Activated CD4-positive, alpha-beta T cell treated with anti-CD3 and anti-CD28 coated beads, Interleukin-2, Interleukin-4, amounts not matched to agents 100 ng/mL and 50 ng/mL, durations not matched to agents 16 hours and 8 hours (primary cell): ENCODE measurements around the gene CDCA3.

ENCODE experiments used
- DNase-seq: peaks from one replicate; pipeline ENCODE4 v3.0.0-alpha.2; 2020; ENCODE audit warnings: low spot score

CDCA3 gene

DNA sequence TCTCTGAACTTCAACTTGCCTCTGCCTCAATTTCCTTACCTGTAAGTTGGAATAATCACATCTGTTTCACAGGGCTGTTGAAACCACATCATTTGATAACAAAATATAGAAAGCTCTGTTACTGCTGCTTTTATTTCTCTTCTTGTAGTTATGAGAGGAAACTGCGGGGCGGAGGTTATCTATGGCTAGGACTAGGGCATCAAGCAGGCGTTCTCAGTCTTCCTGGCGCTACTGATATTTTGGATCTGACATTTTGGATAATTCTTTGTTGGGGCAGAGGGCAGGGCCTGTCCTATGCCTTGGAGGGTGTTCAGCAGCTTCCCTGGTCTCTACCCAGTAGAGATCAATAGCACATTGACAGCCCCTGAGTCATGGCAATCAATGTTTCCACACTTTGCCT, 19.0 kb downstream of the CDCA3 start:
- no peak for DNase-seq

DNA sequence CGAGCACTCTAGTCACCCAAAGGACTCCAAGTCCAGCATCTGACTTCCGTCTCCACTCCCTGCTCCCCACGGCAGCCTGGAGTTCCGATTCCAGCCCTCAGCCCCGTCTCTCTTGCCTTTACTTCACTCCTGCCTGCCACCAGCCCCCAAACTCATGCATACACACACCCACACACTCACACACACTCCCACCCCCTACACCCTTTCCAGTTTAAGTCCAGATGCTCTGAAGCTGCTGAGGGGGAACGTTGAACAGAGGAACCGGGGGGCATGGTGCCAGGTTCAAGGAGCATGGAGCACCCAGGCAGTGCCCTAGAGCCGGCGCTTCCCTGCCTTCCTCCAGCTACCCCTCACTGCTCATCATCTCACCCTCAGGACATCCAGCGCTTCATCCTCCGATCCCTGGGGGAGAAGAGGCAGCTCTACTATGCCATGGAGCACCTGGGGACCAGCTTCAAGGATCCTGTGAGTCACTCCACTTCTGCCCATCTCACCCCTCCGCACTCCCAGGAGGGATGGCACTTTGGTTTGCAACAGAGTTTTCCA, 19.6 kb downstream of the CDCA3 start:
- no peak for DNase-seq

DNA sequence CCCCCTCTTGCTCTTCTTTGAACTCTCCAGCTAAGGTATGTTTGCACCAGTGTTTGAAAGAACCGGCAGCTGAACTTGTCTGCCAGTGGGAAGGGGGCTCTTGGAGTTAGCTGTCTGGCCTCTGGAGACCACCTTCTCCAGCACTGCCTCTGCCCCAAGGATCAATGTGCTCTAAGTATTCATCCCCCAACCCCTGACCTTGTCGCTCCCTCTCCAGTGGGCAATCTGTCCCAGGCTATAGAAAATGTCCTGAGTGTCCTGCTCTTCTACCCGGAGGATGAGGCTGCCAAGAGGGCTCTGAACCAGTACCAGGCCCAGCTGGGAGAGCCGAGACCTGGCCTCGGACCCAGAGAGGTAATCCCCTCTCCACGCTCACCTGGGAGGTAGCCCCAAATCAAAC, 20.1 kb downstream of the CDCA3 start:
- no peak for DNase-seq

DNA sequence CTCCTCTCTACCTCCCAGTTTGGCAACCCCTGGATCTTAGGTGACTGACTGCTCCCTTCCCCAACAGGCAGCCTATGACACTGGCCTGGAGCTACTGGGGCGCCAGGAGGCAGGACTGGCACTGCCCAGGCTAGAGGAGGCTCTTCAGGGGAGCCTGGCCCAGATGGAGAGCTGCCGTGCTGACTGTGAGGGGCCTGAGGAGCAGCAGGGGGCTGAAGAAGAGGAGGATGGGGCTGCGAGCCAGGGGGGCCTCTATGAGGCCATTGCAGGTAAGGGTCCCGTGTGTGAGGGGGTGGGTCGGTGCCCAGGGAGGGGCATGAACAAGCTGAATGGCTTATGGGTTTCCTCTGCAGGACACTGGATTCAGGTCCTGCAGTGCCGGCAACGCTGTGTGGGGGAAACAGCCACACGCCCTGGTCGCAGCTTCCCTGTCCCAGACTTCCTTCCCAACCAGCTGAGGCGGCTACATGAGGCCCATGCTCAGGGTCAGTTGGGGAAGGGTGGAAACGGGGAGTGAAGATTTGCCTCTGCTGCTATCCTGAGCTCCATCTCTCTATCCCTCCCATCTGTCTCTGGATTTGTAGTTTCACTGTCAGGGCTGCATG, 20.7 kb downstream of the CDCA3 start:
- no peak for DNase-seq

DNA sequence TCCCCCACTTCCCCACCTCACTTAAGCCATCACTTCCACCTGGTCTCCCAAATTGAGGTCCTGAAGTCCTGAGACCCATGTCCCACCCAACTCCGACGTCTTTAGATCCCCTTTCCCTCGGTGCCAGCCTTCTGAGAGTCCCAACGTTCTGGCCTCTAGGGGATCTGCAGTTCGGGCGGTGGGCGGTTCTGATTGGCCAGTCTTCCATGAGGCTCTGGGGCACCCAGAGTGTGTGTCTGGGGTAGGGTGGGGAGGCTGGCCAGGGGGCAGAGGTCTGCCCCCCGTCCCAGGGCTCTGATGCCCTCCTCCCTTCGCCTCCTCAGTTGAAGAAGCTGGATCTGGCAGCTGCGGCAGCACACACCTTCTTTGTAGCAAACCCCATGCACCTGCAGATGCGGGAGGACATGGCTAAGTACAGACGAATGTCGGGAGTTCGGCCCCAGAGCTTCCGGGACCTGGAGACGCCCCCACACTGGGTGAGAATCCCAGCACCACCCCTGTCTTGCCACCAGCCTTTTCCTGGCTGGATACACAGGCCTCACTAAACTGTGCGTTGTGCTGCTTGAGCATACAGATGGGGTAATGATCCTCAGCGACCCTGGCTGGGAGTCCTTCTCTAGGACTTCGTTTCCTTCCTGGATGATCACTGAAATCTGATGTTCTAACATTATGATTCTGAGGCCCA, 21.4 kb downstream of the CDCA3 start:
- no peak for DNase-seq

DNA sequence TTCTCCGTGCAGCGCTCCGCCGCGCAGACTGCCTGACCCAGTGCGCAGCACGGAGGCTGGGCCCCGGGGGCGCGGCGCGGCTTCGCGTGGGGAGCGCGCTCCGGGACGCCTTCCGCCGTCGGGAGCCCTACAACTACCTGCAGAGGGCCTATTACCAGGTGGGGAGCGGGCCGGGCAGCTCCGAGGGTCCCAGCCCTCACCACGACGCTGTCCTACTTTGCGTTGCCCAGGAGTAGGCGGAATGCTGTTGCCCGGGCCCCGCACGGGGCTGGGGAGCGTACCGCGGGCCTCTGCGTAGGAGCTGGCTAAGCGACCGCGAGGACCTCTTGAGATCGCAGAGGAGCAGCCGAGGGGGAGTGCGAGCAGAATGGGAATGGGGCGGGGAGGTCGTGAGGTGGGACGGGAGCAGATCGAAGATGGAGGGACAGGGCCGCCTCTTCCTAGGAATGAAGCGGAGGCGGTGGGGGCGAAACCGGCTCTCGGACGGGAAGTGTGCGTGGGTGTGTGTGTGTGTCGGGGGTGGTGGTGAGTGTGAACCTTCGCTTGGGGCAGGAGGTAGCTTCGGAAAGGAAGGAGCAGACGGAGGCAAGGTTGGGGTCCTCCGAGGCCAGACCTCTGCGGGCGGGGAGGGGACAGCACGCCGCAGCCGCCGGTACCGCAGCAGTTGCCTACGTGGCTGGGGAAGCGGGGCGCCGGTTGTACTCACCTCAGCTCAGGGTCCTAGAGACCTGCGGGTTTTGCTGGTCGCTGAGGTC, 22.1 kb downstream of the CDCA3 start:
- DNase-seq = no peak

DNA sequence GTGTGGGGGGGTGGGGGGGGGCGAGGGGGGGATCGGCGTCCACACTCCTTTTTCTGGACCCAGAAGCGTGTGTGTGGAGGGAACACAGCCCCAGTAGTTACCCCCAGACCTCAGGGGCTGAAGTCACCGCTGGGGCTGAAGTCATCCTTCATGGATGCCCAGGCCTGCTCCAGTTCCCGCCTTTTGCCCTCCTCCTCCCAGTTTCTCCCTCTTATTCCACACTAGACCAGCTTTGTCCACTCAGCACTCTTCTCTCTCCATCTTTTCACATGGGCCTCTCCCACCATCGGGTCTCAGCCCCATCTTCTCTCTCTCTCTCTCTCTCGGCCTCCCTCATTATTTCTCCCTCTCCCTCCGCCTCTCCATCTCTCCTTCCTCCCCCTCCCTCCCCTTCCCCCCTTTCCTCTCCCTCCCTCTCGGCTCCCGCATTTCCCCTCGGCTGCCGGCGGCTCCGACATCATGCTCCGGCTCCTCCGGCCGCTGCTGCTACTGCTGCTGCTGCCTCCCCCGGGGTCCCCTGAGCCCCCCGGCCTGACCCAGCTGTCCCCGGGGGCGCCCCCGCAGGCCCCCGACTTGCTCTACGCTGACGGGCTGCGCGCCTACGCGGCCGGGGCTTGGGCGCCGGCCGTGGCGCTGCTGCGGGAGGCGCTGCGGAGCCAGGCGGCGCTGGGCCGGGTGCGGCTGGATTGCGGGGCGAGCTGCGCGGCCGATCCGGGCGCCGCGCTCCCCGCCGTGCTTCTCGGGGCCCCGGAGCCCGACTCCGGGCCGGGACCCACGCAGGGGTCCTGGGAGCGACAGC, 22.9 kb downstream of the CDCA3 start, which contains the start of gene P3H3:
P3H3 (plus strand) TSS at position 426 of the 799 bp plus-strand sequence; CDS start at position 460, 34 bp downstream.
- no peak for DNase-seq

DNA sequence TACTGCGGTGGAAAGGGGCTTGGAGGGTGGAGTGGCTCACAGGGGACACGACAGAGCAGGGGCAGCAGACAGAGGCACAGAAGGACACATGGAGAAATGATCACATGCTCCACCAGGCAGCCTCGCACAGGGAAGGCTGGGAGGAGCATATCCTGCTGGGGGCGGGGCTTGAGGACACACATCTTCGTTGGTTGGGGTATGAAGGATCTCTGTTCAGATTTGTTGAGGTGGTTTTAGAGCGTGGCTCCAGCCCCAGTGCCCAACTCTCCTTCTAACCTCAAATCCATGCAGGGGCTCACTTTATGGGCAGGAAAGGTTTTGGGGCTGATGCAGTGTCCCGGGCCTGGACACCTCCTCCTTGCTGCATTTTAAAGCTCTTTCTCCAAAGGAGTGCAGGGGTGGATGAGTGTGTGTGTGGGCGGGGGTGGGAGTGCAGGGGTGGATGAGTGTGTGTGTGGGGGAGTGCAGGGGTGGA, 23.6 kb downstream of the CDCA3 start:
- peak; percentile 35 for DNase-seq

DNA sequence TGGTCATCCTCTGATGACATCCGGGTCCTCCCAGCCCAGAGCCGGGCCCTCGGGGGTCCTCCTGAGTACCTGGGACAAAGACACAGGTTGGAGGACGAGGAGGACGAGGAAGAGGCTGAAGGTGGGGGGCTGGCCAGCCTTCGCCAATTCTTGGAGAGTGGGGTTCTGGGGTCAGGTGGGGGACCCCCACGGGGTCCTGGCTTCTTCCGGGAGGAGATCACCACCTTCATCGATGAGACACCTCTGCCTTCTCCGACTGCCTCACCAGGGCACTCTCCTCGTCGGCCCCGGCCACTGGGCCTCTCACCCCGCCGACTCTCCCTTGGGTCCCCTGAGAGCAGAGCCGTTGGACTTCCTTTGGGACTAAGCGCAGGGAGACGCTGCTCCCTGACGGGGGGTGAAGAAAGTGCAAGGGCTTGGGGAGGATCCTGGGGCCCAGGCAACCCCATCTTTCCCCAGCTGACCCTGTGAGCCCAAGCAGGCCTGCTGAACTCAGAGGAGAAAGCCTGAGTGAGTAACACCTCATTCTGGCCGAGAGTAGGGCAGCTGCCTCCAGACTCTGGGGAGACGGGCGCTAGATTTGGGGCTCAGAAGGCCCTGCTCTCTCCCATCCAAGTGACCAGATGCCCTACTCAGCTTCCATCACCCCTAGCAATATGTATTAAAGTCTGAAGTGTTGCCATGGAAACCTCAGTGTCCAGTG, 24.2 kb downstream of the CDCA3 start:
- DNase-seq = no peak

DNA sequence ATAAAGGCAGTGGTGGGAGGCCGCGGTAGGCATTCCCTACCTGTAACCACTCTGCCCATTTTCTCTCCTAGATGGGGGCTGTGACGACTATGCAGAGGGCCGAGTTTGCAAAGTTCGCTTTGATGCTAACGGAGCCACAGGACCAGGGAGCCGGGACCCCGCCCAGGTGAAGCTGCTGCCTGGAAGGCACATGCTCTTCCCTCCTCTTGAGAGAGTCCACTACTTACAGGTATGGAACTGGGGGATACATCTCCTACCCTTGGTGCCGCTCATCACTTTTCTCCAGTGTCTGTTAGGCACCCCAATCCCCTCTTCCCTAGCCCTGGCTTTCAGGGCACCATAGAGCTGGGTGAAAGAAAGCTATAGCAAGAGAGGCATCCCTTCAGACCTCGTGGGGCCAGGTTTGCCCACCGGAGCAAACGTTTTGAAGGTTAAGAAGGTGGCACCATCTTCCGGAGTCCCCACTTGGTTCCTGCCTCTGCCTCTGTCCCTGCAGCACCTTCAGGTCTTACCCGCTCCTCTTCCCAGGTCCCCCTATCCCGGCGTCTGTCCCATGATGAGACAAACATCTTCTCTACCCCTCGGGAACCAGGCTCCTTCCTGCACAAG, 24.9 kb downstream of the CDCA3 start:
- no peak for DNase-seq

DNA sequence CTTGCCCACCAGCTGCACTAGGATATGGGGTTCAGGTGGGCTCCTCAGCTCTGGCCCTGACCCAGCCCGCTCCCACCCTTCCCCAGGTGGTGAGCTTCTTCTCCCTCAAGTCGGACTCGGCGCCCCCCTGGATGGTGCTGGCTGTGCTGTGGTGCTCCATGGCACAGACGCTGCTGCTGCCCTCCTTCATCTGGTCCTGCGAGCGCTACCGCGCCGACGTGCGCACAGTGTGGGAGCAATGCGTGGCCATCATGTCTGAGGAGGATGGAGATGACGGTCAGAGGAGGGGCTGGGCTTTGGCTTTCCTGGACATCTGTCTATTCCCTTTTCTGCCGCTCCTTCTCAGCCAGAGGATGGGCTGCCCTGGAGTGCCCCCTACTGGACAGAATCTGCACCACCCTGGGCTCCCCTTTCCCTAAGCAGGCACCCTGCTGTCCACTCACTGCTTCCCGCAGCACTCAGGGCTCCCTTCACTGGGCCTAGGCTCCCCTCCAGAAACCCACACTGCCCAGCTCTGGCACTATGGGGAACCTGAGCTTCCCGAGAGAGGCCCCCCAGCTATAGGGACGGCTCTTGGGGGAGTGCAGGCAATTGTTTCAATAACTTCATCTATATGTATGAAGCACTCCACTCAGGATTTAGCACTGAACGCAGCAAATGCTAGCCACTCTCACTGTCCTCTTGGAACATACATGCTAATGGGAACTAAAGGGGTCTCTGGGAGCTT, 25.5 kb downstream of the CDCA3 start:
- peak; percentile 81 for DNase-seq

DNA sequence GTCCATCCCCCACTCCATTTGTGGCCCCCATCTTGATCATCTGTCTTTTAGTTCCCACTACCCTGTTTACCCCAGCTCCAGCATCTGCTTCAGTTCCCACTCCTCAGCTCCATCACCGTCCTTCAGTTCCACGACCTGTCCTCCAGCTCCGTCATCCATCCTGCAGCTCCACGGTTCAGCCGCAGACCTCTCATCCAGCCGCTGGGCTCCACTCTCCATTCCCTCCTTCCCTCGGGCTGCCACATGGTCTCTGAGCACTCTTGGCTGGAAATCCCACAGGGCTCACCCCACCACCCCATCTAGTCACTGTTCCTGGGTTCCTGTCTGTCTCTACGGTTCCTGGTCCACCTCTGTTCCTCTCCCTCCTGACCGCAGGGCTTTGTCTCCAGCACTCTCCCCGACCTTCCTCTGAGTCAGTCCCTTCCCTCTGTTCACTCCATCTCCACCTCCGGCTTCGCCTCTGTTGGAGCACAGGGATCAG, 26.1 kb downstream of the CDCA3 start:
- DNase-seq = no peak

DNA sequence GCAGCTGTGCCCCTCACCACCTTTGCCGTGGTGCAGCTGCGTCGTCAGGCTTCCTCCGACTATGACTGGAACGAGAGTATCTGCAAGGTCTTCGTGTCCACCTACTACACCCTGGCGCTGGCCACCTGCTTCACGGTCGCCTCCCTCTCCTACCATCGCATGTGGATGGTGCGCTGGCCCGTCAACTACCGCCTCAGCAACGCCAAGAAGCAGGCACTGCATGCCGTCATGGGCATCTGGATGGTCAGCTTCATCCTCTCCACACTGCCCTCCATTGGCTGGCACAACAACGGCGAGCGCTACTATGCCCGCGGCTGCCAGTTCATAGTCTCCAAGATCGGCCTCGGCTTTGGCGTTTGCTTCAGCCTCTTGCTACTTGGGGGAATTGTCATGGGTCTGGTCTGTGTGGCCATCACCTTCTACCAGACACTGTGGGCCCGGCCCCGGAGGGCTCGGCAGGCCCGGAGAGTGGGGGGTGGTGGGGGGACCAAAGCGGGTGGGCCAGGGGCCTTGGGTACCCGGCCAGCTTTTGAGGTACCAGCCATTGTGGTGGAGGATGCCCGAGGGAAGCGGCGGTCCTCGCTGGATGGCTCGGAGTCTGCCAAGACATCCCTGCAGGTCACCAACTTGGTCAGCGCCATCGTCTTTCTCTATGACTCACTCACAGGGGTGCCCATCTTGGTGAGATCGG, 26.9 kb downstream of the CDCA3 start:
- no peak for DNase-seq

DNA sequence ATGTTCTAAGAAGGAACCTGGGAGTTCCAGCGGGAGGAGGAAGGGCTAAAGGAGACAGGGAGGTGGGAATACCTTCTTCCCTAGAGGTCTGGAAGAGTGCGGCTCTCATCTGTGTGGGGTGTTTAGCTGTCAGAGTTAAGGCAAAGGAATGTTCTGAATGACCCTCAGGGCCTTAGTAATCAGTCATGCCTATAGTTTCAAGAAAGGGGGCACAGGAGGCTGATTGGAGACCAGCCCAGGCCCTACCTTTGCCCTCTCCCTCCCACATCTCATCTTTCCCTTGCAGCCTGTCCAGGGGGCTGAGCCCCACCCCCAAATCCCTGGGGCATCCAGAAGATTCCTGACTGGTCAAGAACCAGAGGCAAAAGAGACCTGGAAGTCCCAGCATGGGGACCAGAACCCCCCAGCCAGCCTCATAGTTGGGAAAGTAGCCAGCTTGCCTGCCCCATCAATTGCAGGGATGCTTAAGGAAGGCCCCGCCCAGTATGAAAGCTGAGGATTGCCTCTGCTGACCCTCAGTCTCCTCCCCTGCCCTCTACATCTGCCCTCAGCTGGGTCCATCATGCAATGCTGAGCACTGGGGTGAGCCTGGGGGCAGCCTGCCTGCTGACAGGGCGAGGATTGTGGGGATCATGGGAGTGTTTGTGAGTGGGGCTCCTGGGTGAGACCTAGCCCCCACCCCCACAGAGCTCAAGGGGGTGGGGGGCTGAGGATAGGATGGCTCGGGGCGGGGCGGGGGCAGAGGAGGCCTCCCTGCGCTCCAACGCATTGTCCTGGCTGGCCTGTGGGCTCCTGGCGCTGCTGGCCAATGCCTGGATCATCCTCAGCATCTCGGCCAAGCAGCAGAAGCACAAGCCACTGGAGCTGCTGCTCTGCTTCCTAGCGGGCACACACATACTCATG, 27.7 kb downstream of the CDCA3 start:
- DNase-seq = no peak

DNA sequence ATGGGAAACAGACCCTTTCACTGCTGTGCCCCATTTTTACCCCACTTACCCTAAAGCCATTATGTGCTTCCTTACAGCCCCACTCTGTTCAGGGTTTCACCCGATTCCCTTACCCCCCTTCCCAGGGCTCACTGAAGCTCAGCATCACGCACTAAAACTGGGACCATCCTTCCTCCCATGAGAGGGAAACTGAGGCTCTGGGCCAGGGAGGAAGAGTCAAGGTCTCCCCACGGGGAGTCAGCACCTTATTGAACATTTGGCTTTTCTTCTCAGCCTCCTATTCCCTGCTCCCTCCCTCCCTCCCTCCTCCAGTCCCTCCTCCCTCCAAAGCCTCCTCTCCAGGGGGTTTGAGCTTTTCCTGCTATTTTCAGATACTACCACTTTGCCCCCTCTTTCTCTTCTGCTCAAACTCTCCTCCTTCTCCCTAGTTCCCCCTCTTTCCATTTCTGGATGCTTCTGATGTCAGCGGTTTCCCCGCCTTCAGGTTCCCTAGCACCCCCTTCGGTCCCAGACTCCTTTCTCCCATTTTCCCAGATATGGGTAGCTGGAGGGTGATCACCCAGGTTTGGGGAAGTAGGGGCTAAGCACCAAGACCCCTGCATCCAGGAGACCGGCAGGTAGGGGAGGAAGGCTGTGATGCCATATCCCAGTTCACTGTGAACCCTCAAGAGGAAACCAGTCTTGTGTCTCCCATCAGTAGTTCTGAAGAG, 28.5 kb downstream of the CDCA3 start:
- no peak for DNase-seq

DNA sequence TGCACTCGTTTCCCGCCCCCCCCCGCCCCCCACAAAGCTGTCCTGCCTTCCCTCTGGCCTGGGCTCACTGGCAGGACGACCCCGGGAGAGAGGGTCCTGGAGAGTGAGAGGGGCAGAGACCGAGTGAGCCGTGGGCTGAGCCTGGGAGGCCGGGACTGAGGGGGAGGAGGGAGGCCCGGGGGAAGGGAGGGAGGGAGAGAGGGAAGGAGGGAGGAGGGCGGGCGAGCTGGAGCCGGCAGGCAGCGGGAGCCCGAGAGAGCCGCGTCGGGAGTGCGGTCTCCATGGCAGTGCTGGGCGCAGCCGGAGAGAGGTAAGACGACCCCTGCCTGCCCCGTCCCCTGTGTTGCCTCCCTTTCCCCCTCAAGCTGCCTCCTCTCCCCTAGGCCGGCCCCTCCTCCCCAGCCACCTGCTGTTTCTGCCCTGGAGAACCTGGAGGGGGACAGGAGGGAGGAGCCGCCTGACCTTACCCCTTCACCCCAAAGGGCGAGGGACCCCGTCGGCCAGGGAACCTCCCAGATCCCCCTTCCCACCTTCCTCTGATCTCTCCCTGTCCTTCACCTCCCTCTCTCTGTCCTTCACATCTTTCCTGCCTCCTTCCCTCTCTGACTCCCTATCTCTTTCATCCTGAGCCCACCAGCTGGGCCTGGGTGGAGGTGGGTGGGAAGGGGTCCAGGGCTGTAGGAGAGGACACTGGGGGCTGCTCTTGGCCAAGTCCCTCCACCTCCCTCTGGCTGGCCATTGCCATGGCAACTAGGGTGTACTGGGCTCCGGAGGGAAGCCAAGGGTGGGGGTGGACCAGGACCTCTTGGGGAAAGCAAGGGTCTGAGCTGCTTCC, 29.3 kb downstream of the CDCA3 start, which contains the start of gene GPR162:
GPR162 (plus strand) TSS at position 231 of the 835 bp plus-strand sequence. CDS start 2,078 bp downstream, outside the sequence.
- no peak for DNase-seq

DNA sequence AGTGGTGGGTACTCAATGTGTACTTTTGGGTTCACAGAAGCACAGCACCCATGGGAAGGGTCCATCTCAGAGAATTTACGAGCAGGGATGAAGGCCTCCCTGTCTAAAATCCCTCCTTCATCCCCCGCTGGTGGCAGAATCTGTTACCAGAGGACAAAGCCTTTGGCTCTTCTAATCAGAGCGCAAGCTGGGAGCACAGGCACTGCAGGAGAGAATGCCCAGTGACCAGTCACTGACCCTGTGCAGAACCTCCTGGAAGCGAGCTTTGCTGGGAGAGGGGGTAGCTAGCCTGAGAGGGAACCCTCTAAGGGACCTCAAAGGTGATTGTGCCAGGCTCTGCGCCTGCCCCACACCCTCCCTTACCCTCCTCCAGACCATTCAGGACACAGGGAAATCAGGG, 30.9 kb downstream of the CDCA3 start:
- DNase-seq = no peak
